Vagina (tissue), 2 donors: ENCODE measurements around the gene DNAI1. TPM values are rescaled to one million over a fixed set of nuclear protein-coding genes. Genes with fewer than 3 reads are reported as not detected.

Experiments
- DNase-seq, 2 donors: peaks; one replicate each; pipeline ENCODE4 v3.0.0-alpha.2; 2017; ENCODE audit errors: extremely low spot score in 2 of 2
- H3K27ac ChIP-seq: fragments of 200-600 bp; sonication (generic); one replicate; pipeline ENCODE4 v1.5.1; 2019
- H3K27me3 ChIP-seq: fragments of 200-600 bp; sonication (generic); one replicate; pipeline ENCODE4 v1.5.1; 2019
- H3K36me3 ChIP-seq, 2 donors: fragments of 200-600 bp; sonication (generic); one replicate each; pipeline ENCODE4 v1.5.1; 2017 to 2019
- H3K4me1 ChIP-seq: fragments of 200-600 bp; sonication (generic); one replicate; pipeline ENCODE4 v1.5.1; 2019
- H3K4me3 ChIP-seq, 2 donors: fragments of 200-600 bp; sonication (generic); 1 replicate in 1 of 2; 2 replicates in 1 of 2; pipeline ENCODE4 v1.5.1; 2016 to 2019
- H3K9me3 ChIP-seq: fragments of 200-600 bp; sonication (generic); one replicate; pipeline ENCODE4 v1.5.1; 2019
- POLR2A ChIP-seq, 2 donors: fragments of 450-650 bp; IDR thresholded peaks; one replicate each; pipeline ENCODE4 v1.6.1; 2017; ENCODE audit warnings: antibody characterized with exemption in 2 of 2, mild to moderate bottlenecking in 2 of 2, moderate library complexity in 2 of 2
- POLR2AphosphoS5 ChIP-seq, 2 donors: sonication (generic); formaldehyde crosslinking; IDR thresholded peaks; one replicate each; pipeline ENCODE4 v1.9.0; 2017; ENCODE audit warnings: antibody characterized with exemption in 2 of 2, mild to moderate bottlenecking in 2 of 2, low read depth in 1 of 2; ENCODE audit not compliant: insufficient read depth in 1 of 2
- intact Hi-C: fragments of 100-400 bp; cut with DNase I; formaldehyde crosslinking; loops from one replicate; pipeline ENCODE4 v1.15.1; 2023
- total RNA-seq: library from RNA; depleted of rRNA; stranded (reverse); fragments of >200 nt; gene quantifications from one replicate; pipeline ENCODE4 v1.2.3, GENCODE V29; 2016
- TF ChIP-seq, protein P1 (sequence below), 3 experiments: fragments of 450-650 bp in 2 of 3; fragments of 200-600 bp in 1 of 3; sonication (generic) in 1 of 3; IDR thresholded peaks; one replicate each; pipeline ENCODE4 v1.5.1; 2017 to 2019; ENCODE audit warnings: antibody characterized with exemption in 3 of 3, mild to moderate bottlenecking in 2 of 3, moderate library complexity in 2 of 3

Gene DNAI1
- total RNA-seq, 1 donor from 2014 or later: not detected

DNA sequence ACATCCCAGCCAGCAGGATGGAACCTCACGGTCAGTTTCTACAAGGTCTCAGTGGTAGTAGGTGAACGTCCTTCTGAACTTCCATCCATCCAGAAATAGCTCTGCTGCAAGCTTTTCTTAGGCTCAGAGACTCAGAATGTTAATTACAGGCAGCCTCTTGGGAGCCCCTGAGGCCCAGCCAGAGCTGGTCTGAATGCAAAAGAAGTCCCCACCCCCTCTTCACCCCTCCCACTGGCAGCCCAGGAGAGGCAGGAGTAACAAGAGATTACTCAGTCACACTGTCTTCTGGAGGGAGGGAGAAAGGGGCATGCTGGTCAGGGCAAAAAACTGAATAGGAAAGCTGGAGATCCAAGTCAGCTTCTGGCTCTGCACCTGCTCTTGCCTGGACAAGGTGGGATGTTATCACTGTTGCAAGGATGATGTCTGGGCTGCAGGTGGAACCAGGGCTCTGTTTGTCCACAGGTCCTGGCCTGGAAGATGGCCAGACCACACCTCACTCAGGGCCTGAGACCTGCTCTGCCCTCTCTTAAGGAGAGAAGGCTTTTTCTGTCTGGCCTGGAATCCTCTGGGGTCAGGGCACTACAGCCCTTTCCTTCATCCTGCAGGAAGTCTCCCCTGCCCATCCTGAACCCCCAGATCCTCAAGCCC lies 55.1 kb downstream of the DNAI1 start:
- no peak for DNase-seq
- TF ChIP-seq POLR2A (IDR thresholded peaks at IDR 0.05) (no peak), POLR2AphosphoS5 (IDR thresholded peaks at IDR 0.05; ENCODE audit: insufficient read depth in 1 of 2, low read depth in 1 of 2) (no peak)
- TF ChIP-seq, protein P1, sequence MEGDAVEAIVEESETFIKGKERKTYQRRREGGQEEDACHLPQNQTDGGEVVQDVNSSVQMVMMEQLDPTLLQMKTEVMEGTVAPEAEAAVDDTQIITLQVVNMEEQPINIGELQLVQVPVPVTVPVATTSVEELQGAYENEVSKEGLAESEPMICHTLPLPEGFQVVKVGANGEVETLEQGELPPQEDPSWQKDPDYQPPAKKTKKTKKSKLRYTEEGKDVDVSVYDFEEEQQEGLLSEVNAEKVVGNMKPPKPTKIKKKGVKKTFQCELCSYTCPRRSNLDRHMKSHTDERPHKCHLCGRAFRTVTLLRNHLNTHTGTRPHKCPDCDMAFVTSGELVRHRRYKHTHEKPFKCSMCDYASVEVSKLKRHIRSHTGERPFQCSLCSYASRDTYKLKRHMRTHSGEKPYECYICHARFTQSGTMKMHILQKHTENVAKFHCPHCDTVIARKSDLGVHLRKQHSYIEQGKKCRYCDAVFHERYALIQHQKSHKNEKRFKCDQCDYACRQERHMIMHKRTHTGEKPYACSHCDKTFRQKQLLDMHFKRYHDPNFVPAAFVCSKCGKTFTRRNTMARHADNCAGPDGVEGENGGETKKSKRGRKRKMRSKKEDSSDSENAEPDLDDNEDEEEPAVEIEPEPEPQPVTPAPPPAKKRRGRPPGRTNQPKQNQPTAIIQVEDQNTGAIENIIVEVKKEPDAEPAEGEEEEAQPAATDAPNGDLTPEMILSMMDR (IDR thresholded peaks at IDR 0.05): no peak
- intact Hi-C loops: no loop called here
- no peaks in the 10 kb centered on the region for H3K36me3 ChIP-seq
- no peak overlapping the region for H3K4me3 ChIP-seq
- no peaks in the 10 kb centered on the region for H3K27me3 ChIP-seq
- H3K27ac ChIP-seq: no peak overlapping the region
- H3K4me1 ChIP-seq: no peaks in the 10 kb centered on the region
- H3K9me3 ChIP-seq: no peaks in the 10 kb centered on the region

DNA sequence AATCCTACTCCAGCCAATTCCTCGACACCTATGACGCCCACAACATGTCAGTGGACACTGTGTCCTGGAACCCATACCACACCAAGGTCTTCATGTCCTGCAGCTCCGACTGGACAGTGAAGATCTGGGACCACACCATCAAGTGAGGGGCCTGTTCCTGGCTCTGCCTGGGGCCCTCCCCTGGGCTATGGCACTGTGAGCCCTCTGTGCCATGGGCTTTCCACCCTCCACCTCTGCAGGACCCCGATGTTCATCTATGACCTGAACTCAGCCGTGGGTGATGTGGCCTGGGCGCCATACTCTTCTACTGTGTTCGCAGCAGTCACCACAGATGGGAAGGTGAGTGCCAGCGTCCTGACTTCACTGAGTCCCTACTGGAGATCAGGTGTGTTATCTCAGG lies 55.8 kb downstream of the DNAI1 start:
- no peak for TF ChIP-seq POLR2AphosphoS5 (IDR thresholded peaks at IDR 0.05; ENCODE audit: insufficient read depth in 1 of 2, low read depth in 1 of 2)
- H3K4me1 ChIP-seq: no peaks in the 10 kb centered on the region
- intact Hi-C loops: no loop called here
- H3K4me3 ChIP-seq: no peak overlapping the region
- no peak overlapping the region for H3K27ac ChIP-seq
- DNase-seq: no peak
- H3K27me3 ChIP-seq: no peaks in the 10 kb centered on the region
- H3K9me3 ChIP-seq: no peaks in the 10 kb centered on the region
- no peaks in the 10 kb centered on the region for H3K36me3 ChIP-seq

DNA sequence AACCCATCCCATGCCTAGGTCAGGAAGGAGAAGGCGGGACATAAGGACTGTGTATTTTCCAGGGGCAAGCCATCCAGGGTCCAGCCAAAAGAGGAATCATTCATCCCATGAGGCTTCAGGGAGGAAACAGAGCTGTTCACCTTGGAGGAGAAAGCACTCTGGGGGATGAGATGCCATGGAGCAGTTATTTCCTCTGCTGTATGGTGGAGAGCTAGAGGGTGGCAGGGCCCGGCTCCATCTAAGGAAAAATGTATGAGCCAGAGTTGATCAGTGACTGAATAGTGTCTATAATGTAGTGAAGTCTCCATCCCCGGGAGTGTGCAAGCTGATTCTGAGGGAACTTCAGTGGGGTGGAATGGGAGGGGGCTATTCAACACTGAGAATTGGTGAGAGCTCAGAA lies 56.2 kb downstream of the DNAI1 start:
- Histone ChIP-seq H3K4me3 (no peak overlapping the region), H3K36me3 (no peaks in the 10 kb centered on the region), H3K27me3 (no peaks in the 10 kb centered on the region), H3K9me3 (no peaks in the 10 kb centered on the region), H3K4me1 (no peaks in the 10 kb centered on the region), H3K27ac (no peak overlapping the region)
- intact Hi-C loops: no loop called here
- TF ChIP-seq, protein P1 (IDR thresholded peaks at IDR 0.05): no peak
- TF ChIP-seq POLR2A (IDR thresholded peaks at IDR 0.05) (no peak), POLR2AphosphoS5 (IDR thresholded peaks at IDR 0.05; ENCODE audit: insufficient read depth in 1 of 2, low read depth in 1 of 2) (no peak)
- no peak for DNase-seq

DNA sequence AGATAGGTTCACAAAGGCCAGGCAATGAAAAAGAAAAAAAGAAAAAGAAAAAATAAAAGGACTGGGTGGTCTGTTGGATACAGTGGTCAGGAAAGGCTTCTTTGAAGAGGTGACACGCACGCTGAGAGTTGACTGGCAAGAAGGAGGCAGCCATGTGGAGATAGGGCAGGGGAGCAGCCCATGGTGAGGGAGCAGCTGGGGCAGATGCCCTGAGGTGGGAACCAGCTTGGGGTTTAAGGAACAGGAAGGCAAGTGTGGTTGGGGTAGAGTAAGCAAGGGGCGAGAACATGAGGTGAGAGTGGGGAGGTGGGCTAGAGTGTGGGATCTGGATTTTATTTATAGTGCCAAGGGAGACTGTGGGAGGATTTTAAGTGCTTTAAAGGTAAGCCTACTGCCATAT lies 57.4 kb downstream of the DNAI1 start:
- DNase-seq: no peak
- Histone ChIP-seq H3K9me3 (no peaks in the 10 kb centered on the region), H3K27me3 (no peaks in the 10 kb centered on the region), H3K4me1 (no peaks in the 10 kb centered on the region), H3K27ac (no peak overlapping the region), H3K4me3 (no peak overlapping the region), H3K36me3 (no peaks in the 10 kb centered on the region)
- intact Hi-C loops: no loop called here
- TF ChIP-seq POLR2AphosphoS5 (IDR thresholded peaks at IDR 0.05; ENCODE audit: insufficient read depth in 1 of 2, low read depth in 1 of 2) (no peak), POLR2A (IDR thresholded peaks at IDR 0.05) (no peak)

DNA sequence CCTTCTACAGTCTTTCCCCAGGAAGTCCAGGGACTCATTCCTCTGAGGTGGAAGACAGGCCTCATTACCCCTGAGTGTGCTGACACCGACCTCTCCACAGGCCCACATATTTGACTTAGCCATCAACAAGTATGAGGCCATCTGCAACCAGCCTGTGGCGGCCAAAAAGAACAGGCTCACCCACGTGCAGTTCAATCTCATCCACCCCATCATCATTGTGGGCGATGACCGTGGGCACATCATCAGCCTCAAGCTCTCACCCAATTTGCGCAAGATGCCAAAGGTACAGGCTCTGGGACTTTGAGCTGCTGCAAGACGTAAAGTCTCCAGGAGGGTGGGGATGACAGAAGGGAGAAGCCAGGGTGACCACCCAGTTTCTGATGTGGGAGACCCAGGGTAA lies 58.6 kb downstream of the DNAI1 start:
- Histone ChIP-seq H3K27me3 (no peaks in the 10 kb centered on the region), H3K36me3 (no peaks in the 10 kb centered on the region), H3K9me3 (no peaks in the 10 kb centered on the region), H3K4me1 (no peaks in the 10 kb centered on the region), H3K27ac (no peak overlapping the region), H3K4me3 (no peak overlapping the region)
- no peak for DNase-seq
- TF ChIP-seq, protein P1 (IDR thresholded peaks at IDR 0.05): no peak
- TF ChIP-seq POLR2A (IDR thresholded peaks at IDR 0.05) (no peak), POLR2AphosphoS5 (IDR thresholded peaks at IDR 0.05; ENCODE audit: insufficient read depth in 1 of 2, low read depth in 1 of 2) (no peak)
- intact Hi-C loops: no loop called here

DNA sequence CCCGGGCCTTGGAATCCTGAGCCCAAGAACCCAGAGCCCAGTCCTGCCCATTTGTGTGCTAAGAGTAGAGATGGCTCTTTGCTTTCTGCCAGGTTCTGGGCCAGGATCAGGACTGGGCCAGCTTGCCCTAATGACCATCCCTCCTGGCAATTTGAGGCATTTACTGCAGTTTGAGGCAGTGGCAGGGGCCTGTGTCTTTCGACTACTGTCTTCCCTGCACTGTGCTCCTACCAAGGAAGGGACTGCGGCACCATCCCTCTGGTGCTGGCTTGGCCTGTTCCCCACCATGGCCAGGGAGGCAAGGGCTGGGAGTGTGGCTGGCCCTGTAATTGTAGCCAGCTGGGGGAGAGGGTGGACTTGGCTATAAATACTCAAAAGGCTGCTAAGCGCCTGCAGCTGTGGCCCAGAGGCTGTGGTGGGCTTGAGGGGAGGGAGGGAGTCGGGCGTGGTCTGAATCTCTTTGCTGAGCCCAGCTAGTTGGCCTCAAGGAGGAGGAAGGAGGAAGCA lies 59.6 kb downstream of the DNAI1 start:
- Histone ChIP-seq H3K4me1 (peaks cover under 1% of the 10 kb centered on the region), H3K9me3 (no peaks in the 10 kb centered on the region), H3K27ac (no peak overlapping the region), H3K27me3 (no peaks in the 10 kb centered on the region), H3K36me3 (no peaks in the 10 kb centered on the region), H3K4me3 (no peak overlapping the region)
- TF ChIP-seq POLR2A (IDR thresholded peaks at IDR 0.05) (no peak), POLR2AphosphoS5 (IDR thresholded peaks at IDR 0.05; ENCODE audit: insufficient read depth in 1 of 2, low read depth in 1 of 2) (no peak)
- TF ChIP-seq, protein P1 (IDR thresholded peaks at IDR 0.05): no peak
- intact Hi-C loops: no loop called here
- DNase-seq: no peak
